CD14-positive monocyte (primary cell): ENCODE results near the gene AKAP14. TPM values are rescaled to one million over a fixed set of nuclear protein-coding genes. Genes with fewer than 3 reads are reported as not detected.
A peak's percentile ranks its signal among the peaks of the same experiment; 100 is the strongest.

Experiments used
- DNase-seq, 3 donors: peaks; one replicate each; pipeline ENCODE4 v3.0.0-alpha.2; 2011 to 2022
- H2AFZ ChIP-seq: 2 replicates; pipeline ENCODE4 v1.6.0; 2012; ENCODE audit warnings: mild to moderate bottlenecking, low read depth, low read length, inconsistent platforms; ENCODE audit not compliant: insufficient read depth, poor library complexity, severe bottlenecking
- H3K27ac ChIP-seq, 2 donors: 1 replicate in 1 of 2; 2 replicates in 1 of 2; pipeline ENCODE4 v1.5.1; 2012 to 2013; ENCODE audit warnings: low read length in 2 of 2, control low read depth in 1 of 2, inconsistent platforms in 1 of 2, low read depth in 1 of 2, mild to moderate bottlenecking in 1 of 2
- H3K27me3 ChIP-seq, 2 donors: one replicate each; pipeline versions ENCODE4 v1.6.0 to v1.6.1; 2011 to 2013; ENCODE audit warnings: low read length in 2 of 2; ENCODE audit not compliant: control insufficient read depth in 2 of 2, insufficient read depth in 2 of 2
- H3K36me3 ChIP-seq, 2 donors: replicated peaks in 1 of 2; 1 replicate in 1 of 2; 2 replicates in 1 of 2; pipeline versions ENCODE4 v1.5.1 to v1.6.1; 2012 to 2013; ENCODE audit warnings: low read length in 2 of 2, control low read depth in 1 of 2, inconsistent platforms in 1 of 2, mild to moderate bottlenecking in 1 of 2; ENCODE audit not compliant: insufficient read depth in 2 of 2, control insufficient read depth in 1 of 2
- H3K4me1 ChIP-seq, 2 donors: 1 replicate in 1 of 2; 2 replicates in 1 of 2; pipeline versions ENCODE4 v1.5.1 to v1.6.1; 2012 to 2013; ENCODE audit warnings: low read length in 2 of 2, control low read depth in 1 of 2, inconsistent platforms in 1 of 2, mild to moderate bottlenecking in 1 of 2, moderate library complexity in 1 of 2; ENCODE audit not compliant: insufficient read depth in 2 of 2, control insufficient read depth in 1 of 2
- H3K4me2 ChIP-seq: replicated peaks from 2 replicates; pipeline ENCODE3; 2012; ENCODE audit warnings: low read length, moderate library complexity, mild to moderate bottlenecking; ENCODE audit not compliant: poor library complexity, severe bottlenecking; ENCODE audit errors: extremely low read depth
- H3K4me3 ChIP-seq, 3 experiments: fragments of 200-600 bp in 1 of 3; sonication (generic) in 1 of 3; replicated peaks in 1 of 3; 1 replicate in 2 of 3; 2 replicates in 1 of 3; pipeline ENCODE4 v1.5.1; 2011 to 2013; ENCODE audit warnings: low read length in 3 of 3, mild to moderate bottlenecking in 3 of 3, control low read depth in 2 of 3, low read depth in 2 of 3, inconsistent platforms in 1 of 3, moderate library complexity in 1 of 3
- H3K79me2 ChIP-seq: 2 replicates; pipeline ENCODE4 v1.6.0; 2012; ENCODE audit warnings: mild to moderate bottlenecking, control low read depth, inconsistent platforms, low read length, moderate library complexity; ENCODE audit not compliant: insufficient read depth
- H3K9ac ChIP-seq: 2 replicates; pipeline ENCODE4 v1.6.0; 2017; ENCODE audit warnings: low read length, mild to moderate bottlenecking; ENCODE audit not compliant: insufficient read depth, poor library complexity, severe bottlenecking
- H3K9me3 ChIP-seq, 2 donors: replicated peaks in 1 of 2; 1 replicate in 1 of 2; 2 replicates in 1 of 2; pipeline versions ENCODE4 v1.5.1 to v1.6.1; 2012 to 2013; ENCODE audit warnings: low read length in 2 of 2, control low read depth in 1 of 2; ENCODE audit not compliant: control insufficient read depth in 1 of 2, insufficient read depth in 1 of 2
- H4K20me1 ChIP-seq: 2 replicates; pipeline ENCODE4 v1.6.0; 2012; ENCODE audit warnings: mild to moderate bottlenecking, low read length, control low read depth, moderate library complexity; ENCODE audit not compliant: insufficient read depth
- H3K27ac Mint-ChIP-seq, 7 donors: one replicate each; pipeline ENCODE4 v1.8.0; 2020; ENCODE audit warnings: mild to moderate bottlenecking in 7 of 7, mixed read lengths in 7 of 7, moderate library complexity in 6 of 7, inconsistent platforms in 2 of 7
- H3K27me3 Mint-ChIP-seq, 3 donors: one replicate each; pipeline ENCODE4 v1.8.0; 2021 to 2022; ENCODE audit warnings: low read depth in 3 of 3, mild to moderate bottlenecking in 3 of 3, mixed read lengths in 3 of 3, moderate library complexity in 3 of 3, inconsistent platforms in 1 of 3
- H3K36me3 Mint-ChIP-seq, 2 donors: one replicate each; pipeline ENCODE4 v1.8.0; 2020; ENCODE audit warnings: mixed read lengths in 2 of 2, inconsistent platforms in 1 of 2, mild to moderate bottlenecking in 1 of 2
- H3K4me1 Mint-ChIP-seq: one replicate; pipeline ENCODE4 v1.8.0; 2020; ENCODE audit warnings: mild to moderate bottlenecking, mixed read lengths
- H3K4me3 Mint-ChIP-seq, 2 donors: one replicate each; pipeline ENCODE4 v1.8.0; 2020; ENCODE audit warnings: mild to moderate bottlenecking in 2 of 2, mixed read lengths in 2 of 2, moderate library complexity in 1 of 2
- H3K9me3 Mint-ChIP-seq, 7 donors: one replicate each; pipeline ENCODE4 v1.8.0; 2020 to 2022; ENCODE audit warnings: mixed read lengths in 7 of 7, mild to moderate bottlenecking in 6 of 7, moderate library complexity in 6 of 7, inconsistent platforms in 2 of 7
- CTCF ChIP-seq: fragments of 200-600 bp; IDR thresholded peaks from one replicate; pipeline ENCODE4 v1.8.0; 2022; ENCODE audit warnings: antibody characterized with exemption, mild to moderate bottlenecking
- WGBS: methylation state at CpG from one replicate; pipeline ENCODE4 v1.1.5; 2013; ENCODE audit warnings: missing lambda C conversion rate; ENCODE audit not compliant: insufficient coverage; 5-methylcytosine and 5-hydroxymethylcytosine counted together
- intact Hi-C, 2 donors: fragments of 100-400 bp; cut with micrococcal nuclease; formaldehyde crosslinking; loops; one replicate each; pipeline versions ENCODE4 v1.15.0 to v1.15.1; 2023
- polyA plus RNA-seq, 3 donors: library from polyadenylated mRNA; depleted of rRNA in 1 of 3; unstranded in 2 of 3; stranded (reverse) in 1 of 3; fragments of 300-500 nt in 2 of 3; fragments of >200 nt in 1 of 3; fragmentation: Illumina TruSeq in 2 of 3; gene quantifications; 1 replicate in 2 of 3; 2 replicates in 1 of 3; pipeline ENCODE4 v1.2.3, GENCODE V29; 2012 to 2021

AKAP14 gene
- polyA plus RNA-seq, 3 donors: not detected

GRCh38 chrX:119942173-119942819 lies 46.6 kb downstream of the AKAP14 start:
- Histone ChIP-seq H3K27ac (peak overlapping the region; percentile 87 to 95), H3K36me3 (peaks cover 4 to 11% of the 10 kb centered on the region in 2 donors), H2AFZ (peak overlapping the region; percentile 82), H3K27me3 (no peaks in the 10 kb centered on the region), H3K79me2 (peaks cover 20% of the 10 kb centered on the region), H3K4me1 (peaks cover 15 to 16% of the 10 kb centered on the region in 2 donors), H3K4me3 (peak overlapping the region; percentile 73 to 87 (median 79)), H4K20me1 (no peaks in the 10 kb centered on the region), H3K4me2 (peak overlapping the region; percentile 73), H3K9ac (peak overlapping the region; percentile 77), H3K9me3 (no peaks in the 10 kb centered on the region)
- peaks cover 0 to 9% (median 0%) of the 10 kb centered on the region in 3 donors for H3K27me3 Mint-ChIP-seq
- no peak for TF ChIP-seq CTCF
- no CpG with 5 or more reads among the region's 13 CpGs for WGBS
- H3K4me3 Mint-ChIP-seq: peak overlapping the region; percentile 90 to 98
- H3K4me1 Mint-ChIP-seq: peaks cover 18% of the 10 kb centered on the region
- intact Hi-C loops: loop anchor here in 1 of 2 donors (10.0 kb wide), 1 partner anchor 477 kb away; the partner anchor contains the start of gene SLC25A5
- H3K9me3 Mint-ChIP-seq: peaks cover 0 to 5% (median 2%) of the 10 kb centered on the region in 7 donors
- no peak for DNase-seq
- H3K36me3 Mint-ChIP-seq: peaks cover 6 to 7% of the 10 kb centered on the region in 2 donors
- H3K27ac Mint-ChIP-seq: peak overlapping the region; percentile 55 to 96 (median 95)

GRCh38 chrX:119942831-119943184 lies 47.1 kb downstream of the AKAP14 start:
- Histone ChIP-seq H3K4me3 (peak overlapping the region; percentile 73 to 87 (median 79)), H3K9me3 (no peaks in the 10 kb centered on the region), H4K20me1 (no peaks in the 10 kb centered on the region), H3K9ac (peak overlapping the region; percentile 77), H3K79me2 (peaks cover 20% of the 10 kb centered on the region), H2AFZ (peak overlapping the region; percentile 82), H3K4me2 (peak overlapping the region; percentile 73), H3K27ac (peak overlapping the region; percentile 87 to 95), H3K4me1 (peaks cover 15 to 16% of the 10 kb centered on the region in 2 donors), H3K27me3 (no peaks in the 10 kb centered on the region), H3K36me3 (peaks cover under 1 to 6% of the 10 kb centered on the region in 2 donors)
- no peak for DNase-seq
- no peak for TF ChIP-seq CTCF
- Mint-ChIP-seq H3K4me3 (peak overlapping the region; percentile 90 to 98), H3K27ac (peak overlapping the region; percentile 92 to 97 (median 95)), H3K9me3 (peaks cover 0 to 5% (median 2%) of the 10 kb centered on the region in 7 donors), H3K36me3 (peaks cover 4 to 5% of the 10 kb centered on the region in 2 donors), H3K4me1 (peaks cover 18% of the 10 kb centered on the region), H3K27me3 (peaks cover 0 to 9% (median 0%) of the 10 kb centered on the region in 3 donors)
- WGBS: 0% methylated on average over 8 of the region's 14 CpGs
- intact Hi-C loops: loop anchor here in 1 of 2 donors (10.0 kb wide), 1 partner anchor 478 kb away; the partner anchor contains the start of gene SLC25A5
